Stimulated activated CD4-positive, alpha-beta T cell treated with anti-CD3 and anti-CD28 coated beads, Interleukin-2, amount 100 ng/mL, for 24 hours (primary cell): ENCODE measurements around the gene C16orf92.

Experiments
- DNase-seq, 2 donors: peaks; one replicate each; pipeline ENCODE4 v3.0.0-alpha.2; 2020

The C16orf92 gene

DNA sequence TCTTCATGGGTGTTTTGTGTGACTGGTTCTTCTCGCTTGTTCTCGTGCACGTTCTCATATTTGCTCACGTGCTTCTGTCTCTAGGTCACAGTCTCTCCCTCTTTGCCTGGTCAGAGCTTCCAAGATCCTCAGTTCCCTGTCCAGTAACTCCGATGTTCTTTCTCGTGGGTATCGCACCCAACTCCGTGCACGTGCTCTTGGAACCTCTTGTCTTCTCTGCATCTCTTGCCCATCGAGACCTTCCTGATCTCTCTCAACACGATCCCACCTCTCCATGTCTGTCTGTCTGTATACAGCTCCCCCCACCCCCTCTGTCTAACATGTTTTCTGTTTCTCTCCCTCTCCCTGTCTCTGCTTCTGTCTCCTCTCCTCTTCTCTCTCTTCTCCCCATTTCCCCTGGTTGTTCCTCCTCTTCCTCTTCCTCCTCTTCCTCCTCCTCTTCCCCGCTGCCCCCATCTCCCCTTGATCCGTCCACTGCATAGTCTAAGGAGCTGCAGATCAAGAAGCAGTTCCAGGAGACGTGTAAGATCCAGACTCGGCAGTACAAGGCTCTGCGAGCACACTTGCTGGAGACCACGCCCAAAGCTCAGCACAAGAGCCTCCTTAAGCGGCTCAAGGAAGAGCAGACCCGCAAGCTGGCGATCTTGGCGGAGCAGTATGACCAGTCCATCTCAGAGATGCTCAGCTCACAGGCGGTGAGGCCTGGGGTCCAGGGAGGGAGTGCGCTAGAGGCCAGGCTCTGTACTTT is 33.7 kb upstream of the C16orf92 start:
- DNase-seq: no peak

DNA sequence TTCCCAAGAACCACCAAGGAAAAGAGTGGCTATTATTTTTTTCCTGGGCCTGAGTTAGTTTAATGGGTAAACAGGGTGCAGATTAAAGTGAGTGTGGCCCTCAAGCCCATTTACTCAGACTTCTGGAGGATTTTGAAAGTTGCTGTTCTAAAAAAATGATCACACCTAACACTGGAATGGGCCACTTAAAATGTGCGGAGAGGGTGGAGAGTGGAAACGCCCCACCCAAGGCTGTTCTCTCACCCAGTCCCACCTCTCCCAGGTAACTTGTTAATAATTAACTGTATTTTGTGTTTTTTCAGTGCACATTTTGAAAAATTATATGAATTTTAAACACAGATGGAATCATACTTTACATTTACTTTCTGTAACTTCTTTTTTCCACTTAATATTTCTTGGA is 33.0 kb upstream of the C16orf92 start:
- DNase-seq: no peak

DNA sequence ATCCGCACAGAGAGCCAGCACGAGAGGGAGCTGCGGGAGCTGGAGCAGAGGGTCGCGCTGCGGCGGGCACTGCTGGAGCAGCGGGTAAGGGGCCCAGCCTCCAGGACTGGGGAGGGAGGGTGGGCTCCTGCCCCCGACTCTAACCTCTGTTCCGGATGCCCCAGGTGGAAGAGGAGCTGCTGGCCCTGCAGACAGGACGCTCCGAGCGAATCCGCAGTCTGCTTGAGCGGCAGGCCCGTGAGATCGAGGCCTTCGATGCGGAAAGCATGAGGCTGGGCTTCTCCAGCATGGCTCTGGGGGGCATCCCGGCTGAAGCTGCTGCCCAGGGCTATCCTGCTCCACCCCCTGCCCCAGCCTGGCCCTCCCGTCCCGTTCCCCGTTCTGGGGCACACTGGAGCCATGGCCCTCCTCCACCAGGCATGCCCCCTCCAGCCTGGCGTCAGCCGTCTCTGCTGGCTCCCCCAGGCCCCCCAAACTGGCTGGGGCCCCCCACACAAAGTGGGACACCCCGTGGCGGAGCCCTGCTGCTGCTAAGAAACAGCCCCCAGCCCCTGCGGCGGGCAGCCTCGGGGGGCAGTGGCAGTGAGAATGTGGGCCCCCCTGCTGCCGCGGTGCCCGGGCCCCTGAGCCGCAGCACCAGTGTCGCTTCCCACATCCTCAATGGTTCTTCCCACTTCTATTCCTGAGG is 32.0 kb upstream of the C16orf92 start:
- DNase-seq: no peak

DNA sequence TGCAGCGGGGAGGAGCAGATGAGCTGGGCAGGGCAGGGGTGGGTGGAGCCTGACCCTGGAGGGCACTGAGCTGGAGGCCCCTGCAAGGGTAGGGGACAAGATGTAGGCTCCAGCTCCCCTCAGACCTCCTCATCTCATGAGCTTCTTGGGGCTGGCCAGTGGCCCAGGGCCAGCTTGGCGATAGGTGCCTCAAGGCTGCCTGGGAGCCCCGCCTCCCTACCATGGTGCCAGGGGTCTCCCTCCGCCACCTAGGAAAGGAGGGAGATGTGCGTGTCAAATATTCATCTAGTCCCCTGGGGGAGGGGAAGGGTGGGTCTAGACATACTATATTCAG is 31.5 kb upstream of the C16orf92 start:
- no peak for DNase-seq

DNA sequence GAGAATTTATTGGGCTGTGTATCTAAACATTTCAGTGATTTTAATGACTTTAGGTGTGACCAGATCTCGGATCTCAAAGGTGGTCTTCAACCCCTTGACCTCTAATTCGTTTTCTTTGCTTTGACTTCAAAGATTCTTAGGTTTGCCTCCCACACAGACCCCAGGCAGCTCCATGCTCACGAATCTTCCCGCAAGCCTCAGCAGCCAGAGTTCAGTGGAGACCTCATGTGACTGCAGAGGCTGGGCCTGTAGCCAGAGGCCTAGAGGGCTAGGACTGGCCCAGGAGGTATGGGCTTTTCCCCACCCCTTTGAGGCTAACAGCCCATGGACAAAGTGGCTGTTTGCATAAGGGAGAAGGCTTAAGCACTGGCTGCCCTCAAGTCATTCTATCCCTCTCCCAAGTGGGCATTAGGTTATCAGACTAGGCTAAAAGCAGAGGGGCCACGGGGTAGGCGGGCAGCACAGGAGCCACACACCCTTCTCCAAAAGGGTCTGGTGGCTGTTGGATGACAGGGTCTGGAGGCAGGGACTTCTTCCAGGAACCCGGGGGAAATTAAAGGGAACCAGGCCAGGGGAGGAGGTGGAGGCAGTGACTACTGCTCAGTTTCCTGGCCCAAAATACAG is 30.5 kb upstream of the C16orf92 start:
- no peak for DNase-seq

DNA sequence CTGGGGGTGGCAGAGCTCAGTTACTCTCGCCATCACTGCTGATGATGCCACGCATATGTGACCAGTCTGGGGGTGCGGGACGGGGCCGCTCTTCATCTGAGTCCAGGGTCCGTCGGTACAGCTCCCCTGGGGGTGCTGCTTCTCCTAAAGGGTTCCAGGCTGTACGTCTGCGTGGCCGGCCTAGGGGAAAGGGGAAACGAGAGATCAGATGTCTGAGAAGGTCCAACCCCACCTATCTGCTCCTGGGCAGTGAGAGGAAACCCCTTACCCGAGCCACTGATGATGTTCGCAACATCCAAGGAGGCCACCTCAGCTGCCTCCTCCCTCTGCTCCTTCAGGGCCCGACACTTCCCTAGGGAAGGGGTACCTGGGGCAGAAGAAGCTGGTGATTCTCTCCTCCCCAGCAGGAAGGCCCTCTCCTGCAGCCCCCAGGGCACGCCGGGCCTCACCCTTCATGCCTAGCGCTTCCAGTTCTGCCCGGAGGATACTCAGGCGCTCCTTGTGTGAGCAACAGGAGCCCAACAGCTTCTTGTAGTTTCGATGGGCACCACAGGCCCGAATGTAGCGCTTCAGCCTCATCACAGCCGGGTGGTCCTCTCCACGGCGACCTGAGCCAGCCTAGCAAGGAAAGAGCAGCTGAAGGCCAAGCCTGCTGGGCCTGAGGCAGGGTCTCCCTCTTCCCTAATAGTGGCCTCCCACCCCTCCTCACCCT is 29.7 kb upstream of the C16orf92 start:
- DNase-seq: no peak

DNA sequence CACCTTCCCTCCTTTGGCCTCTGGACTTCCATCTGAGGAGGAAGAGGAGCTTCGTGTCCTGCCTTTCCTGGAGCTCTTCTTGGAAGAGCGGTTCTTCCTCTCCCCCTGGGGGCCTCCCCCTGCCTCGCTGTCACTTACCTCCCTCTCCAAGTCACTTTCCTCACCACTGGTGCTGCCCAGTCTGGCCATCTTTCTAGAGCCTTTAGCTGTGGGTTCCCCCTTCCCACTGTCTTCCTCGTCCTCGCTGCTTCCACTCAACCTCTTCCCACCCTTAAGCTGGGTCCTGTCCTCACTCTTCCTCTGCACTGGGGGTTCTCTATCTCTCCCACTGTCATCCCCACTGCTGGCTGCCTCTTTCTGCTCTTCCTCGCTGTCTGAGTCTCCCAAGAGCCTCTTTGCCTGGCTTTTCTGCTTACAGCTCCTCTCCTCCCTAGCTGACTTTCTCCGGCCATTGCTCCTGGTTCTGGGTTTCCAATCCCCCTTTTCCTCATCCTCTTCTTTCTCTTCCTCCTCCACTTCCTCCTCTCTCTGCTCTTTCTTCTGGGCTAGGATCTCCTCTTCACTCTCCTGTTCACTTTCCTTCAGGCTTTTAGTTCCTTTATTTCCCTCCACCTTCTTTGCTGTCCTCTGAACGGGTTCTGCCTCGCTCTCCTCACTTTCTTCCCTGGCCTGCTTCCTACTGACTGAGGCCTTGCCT is 28.9 kb upstream of the C16orf92 start:
- DNase-seq: no peak

DNA sequence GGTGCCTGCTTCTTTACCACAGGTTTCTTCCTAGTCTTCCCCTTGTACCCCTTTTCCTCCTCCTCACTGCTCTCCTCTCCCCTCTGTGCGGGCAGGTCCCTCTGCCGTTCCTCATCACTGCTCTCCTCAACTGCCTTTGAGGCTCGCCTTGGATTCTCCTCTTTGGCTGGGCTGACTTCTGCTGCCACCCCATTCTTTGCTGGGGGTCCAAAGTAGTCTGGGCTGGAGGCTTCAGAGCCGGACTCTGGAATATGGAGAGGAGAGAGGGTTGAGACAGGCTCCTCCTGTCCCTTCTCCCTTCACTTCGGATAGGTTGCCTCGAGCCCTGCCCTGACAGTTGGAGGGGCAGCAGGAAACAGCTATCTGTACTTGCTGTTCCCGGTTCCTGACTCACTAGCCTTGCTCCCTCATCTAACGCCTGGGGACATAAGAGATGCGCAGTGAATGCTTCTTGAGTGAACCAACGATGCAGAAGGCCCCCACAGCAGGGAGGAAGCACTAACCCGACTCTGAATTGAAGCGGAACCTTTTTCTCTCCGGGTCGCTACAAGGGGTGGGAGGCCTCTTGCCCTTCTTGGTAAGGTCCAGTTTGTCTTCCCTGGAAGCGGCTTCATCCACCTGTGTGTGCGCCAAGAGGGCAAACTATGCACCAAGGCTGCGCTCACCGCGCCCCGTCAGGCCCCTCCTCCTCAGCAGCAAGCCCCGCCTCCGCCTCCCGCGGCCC is 28.2 kb upstream of the C16orf92 start:
- peak; percentile 77 to 84 for DNase-seq

DNA sequence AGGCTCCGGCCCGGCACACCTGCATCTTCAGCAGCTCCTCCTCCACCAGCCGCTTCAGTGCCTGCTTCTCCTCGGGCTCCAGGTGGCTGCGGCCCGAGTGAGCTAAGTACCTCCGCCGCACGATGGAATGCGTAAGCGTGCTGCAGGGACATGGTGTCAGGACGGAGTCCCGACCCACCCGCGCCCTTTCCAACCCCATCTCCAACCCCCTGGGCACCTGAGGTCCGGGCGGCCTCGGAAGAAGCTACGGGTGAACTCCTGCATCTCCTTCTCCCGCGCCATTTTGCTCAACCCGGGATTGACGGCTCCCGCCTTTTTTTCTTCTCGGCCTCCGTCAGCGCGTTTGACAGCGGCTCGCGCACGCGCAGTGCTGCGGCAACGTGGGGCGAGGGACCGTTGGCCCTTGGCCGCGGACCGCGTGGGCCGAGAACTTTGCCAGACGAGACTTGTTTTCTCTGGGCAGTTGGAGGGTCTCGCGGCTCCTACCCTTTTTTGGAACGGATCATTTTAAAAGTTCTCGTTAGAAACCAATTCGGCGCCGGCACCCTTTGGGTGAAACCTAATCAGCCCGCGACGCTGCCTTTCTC is 27.6 kb upstream of the C16orf92 start, which contains the start of gene HIRIP3:
TSS of gene HIRIP3 (minus strand) at position 294 of the 587 bp plus-strand sequence. CDS start at position 282, 12 bp downstream.
- DNase-seq: peak; percentile 88 to 89

DNA sequence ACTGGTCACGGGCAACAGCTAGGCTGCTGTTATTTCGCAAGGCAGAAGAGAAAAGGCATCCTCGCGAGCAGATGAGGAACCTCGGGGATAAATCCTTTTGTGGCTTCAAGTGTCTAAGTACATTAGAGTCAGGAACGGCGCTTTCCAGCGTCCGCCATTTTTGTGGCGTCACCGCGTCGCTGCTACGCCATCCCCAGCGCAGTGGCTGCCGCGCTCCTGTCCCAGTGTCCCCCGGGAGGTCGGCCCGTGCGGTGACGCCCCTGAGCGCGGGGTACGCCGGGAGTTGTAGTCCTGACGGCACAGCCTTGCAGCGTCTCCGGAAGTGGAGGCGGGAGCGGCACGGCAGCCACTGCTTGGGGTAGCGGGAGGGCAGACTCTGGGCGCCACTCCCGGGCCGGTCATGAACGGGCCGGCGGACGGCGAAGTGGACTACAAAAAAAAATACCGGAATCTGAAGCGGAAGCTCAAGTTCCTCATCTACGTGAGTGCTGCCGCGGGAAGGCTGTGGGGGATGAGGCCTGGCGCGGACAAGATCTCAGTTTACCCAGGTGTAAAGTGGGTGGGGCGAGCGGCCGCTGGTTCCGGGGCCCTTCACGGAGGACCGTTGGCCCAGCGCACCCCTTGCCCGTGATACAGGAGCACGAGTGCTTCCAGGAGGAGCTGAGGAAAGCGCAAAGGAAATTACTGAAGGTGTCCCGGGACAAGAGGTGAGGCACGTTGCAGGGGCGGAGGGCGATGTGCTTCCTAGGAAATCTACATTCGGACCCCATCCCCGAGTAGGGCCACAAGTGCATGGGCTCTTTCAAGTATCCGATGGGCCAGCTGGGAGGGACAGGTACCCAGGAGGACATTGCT is 26.9 kb upstream of the C16orf92 start, which contains the start of gene INO80E:
TSS of gene INO80E (plus strand) at position 331 of the 855 bp plus-strand sequence. CDS start at position 401, 70 bp downstream.
- DNase-seq: peak; percentile 99 to 100

DNA sequence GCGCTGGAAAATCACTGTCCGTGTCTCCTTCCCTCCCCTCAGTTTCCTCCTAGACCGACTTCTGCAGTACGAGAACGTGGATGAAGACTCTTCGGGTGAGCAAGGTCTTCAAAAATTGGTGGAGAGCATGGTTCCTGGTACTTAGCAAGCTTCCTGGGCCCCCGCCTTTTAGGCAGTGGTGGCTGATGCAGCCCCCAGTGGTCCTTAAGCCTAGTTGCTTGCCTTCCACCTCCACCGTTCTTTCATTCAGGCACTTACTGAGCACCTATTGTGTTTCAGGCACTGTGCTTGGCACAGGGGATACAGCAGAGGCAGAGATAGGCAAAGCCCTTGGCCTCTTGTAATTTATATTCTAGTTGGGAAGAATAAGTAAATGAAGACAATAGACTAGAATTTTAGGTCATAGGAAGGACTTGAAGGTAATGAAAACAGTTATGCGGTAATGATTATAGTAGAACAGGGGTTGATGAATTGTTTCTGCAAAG is 26.2 kb upstream of the C16orf92 start:
- no peak for DNase-seq

DNA sequence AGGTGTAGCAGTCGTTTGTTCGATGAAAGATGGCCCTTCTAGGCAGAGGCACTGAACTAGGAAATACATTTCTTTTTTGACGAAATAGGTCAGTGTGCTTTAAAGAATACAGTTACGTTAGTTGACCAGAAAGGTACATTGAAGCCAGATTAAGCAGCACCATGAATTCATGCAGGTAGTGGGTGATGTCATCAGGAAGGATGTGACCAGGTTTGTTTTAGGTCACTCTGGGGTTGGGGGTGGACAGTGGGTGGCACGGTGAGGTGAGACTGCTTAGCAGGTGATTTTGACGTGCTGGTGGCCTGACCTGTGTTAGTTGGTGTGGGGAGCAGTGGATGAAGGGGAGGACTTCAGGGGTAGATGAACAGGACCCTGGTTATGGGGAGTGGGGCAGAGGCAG is 23.4 kb upstream of the C16orf92 start:
- no peak for DNase-seq

DNA sequence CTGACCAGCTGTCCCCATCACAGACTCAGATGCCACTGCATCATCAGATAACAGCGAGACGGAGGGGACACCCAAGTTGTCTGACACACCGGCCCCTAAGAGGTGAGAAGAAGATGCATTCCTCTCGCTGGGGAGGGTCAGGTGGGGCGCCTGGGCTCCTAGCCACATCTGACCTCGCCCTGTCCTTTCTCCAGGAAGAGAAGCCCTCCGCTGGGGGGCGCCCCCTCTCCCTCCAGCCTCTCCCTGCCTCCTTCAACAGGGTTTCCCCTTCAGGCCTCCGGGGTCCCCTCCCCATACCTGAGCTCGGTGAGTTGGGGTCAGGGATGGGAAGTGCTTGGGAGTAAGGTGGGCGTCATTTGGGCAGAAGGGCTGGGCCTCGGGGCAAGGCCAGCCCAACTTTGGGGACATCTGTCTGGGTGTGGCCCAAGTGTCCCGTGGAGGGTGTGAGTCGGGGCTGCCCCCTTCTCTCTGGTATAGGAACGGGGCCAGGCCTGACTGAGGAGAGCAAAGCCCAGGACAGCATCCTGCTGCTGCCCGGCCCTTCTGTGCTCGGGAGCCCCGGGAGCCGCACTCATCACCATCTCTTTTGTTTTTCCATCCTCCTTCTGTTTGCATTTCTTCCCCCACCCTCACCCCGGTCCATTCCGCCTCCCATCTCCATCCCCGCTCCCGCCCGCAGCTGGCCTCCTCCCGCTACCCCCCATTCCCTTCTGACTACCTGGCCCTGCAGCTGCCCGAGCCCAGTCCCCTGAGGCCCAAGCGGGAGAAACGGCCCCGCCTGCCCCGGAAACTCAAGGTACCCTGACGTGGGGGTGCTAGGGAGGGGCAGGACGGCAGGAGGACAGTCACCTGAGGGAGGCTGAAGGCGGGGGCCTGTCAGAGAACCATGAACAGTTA is 22.0 kb upstream of the C16orf92 start:
- no peak for DNase-seq

DNA sequence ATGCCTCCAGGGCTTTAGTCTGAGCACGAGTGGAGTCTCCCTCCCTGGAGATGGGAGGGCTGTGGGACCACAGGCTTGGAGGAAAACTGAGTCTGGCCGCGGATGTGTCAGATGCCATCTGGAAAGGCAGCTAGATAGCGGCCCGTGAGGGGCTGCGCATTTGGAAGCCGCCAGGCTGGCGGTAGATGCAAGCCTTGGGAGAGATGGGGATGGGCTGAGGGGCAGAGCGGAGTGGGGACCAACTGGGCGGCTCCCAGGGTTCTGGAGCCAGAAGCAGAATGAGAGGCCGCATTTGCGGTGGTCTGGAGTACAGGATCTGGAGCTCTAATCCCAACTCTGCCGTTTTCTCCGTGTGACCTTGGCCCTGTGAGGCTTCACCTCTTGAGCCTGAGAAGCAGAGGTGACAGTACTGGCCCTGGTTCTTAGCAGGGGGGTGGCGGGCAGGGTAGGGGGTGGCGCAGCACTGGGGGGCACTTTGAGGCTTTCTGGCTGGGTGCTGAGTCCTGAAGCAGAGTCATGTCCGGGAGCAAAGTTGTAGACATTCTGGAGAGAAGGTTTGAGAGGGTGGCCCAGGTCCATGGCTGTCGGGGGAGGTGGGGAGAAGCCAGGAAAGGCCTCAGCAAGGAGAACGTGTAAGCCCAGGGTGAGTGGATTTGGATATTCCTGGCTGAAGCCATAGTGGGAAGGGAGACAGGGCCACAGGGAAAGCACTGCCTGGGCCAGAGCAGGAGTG is 20.2 kb upstream of the C16orf92 start:
- DNase-seq: no peak

DNA sequence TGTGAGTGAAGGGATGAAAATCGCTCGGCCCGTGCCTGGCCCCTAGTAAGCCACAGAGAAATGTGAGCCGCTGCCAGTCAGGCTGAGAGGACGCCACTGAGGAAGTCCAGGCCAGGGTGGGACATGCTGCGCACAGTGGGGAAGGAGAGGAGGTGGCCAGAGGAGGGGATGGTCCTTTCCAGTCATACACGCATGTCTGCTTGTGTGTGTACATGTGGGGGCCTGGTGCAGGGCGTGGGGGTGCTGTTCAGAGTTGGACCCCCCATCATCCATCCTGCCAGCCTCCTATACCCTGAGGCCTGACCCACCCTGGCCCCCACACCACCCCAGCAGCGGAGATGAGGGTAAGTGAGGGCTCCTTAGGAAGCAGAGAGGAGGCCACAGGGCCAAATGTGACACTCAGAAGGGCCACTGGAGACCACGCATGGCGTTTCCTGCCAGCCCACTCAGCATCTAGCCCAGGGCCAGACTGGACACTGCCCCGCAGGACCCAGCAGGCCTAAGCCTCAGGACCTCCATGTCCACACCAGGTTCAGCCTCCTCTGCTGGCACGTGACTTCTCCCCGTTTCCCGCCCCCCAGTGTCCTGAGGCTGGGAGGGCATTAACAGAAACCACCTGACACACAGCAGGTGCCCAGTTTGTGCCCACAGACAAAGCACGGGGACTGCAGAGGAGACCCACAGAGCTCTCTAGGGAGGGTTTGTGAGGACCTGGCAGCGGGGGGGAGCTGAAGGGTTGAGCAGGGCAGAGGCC is 19.2 kb upstream of the C16orf92 start:
- DNase-seq: no peak

DNA sequence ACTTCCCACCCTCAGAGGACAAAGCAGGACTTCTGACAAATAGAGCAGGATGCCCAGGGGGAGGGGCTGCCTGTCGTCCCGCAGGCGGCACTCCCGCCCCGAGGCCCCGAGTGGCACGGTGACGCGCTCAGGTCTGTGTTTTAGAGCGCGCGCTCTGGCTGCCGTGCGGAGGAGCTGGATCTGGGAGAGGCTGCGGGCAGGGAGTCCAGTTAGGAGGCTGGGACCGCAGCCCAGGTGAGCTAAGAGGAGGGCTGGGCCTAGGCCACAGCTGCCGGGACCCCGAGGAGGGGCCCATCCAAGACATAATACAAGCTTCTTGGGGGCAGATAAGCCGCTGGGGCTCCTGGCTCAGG is 18.6 kb upstream of the C16orf92 start:
- DNase-seq: no peak

DNA sequence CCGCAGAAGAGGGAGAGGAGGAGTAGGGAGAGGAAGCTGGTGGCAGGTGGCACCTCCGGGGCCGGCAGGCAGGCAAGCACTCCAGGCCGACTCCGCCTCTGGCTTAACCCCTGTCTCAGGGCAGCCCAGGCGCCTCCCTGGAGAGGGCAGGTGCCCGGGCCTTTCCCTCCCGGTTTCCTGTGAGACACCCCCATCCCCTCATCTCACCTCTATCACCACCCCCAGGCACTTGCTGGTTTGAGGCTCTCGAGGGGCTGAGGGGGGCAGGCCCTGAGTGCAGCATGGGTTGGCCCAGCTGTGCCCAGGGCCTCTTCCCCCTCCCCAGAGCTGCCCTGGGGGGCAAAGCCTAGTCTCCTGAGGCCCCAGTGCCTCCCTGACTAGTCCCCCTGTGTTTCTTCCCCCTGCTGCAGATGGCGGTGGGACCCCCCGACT is 18.2 kb upstream of the C16orf92 start:
- no peak for DNase-seq
